Measurements from ENCODE around the gene ALS2CL.

ALS2CL gene

DNA sequence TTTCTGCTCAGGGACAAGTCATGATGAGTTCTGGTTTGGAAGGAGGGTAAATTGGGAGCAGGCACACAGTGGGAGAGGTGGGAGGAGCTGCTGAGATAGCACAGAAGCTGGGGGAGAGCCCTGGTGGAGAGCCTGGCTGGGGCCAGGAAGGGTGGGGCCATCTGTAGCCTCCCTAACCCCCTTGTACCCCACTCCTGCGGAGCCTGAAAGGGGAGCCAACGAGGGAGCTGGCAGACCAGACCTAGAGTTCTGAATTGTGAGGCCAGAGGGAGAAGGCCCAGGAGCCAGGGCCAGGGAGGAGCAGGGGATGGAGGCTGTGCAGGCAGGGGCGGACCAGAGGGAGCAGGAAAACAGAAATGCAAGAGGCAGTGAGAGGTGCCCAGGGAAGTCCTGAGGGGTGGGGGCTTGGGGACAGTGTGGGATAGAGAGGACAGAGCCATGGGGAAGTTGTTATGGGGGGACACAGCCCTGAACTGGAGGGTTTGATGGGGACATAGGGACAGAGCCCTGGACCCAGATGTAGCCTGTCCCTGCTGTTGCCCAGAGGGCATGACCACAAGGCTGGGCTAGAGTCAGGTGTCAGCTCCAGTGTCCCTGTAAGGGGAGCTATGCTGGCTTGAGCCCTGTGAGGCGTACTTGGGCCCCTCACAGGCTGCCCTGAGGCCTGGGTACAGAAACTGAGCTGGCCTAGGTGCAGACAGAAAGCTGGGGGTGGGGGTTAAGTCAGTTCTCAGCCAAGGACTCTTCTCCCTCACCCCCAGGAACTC lies 8.9 kb upstream of the ALS2CL start:
- no peak overlapping the region for H3K4me3 ChIP-seq (replicated peaks; ENCODE audit: low read depth, low read length)
- TF ChIP-seq, protein P1, sequence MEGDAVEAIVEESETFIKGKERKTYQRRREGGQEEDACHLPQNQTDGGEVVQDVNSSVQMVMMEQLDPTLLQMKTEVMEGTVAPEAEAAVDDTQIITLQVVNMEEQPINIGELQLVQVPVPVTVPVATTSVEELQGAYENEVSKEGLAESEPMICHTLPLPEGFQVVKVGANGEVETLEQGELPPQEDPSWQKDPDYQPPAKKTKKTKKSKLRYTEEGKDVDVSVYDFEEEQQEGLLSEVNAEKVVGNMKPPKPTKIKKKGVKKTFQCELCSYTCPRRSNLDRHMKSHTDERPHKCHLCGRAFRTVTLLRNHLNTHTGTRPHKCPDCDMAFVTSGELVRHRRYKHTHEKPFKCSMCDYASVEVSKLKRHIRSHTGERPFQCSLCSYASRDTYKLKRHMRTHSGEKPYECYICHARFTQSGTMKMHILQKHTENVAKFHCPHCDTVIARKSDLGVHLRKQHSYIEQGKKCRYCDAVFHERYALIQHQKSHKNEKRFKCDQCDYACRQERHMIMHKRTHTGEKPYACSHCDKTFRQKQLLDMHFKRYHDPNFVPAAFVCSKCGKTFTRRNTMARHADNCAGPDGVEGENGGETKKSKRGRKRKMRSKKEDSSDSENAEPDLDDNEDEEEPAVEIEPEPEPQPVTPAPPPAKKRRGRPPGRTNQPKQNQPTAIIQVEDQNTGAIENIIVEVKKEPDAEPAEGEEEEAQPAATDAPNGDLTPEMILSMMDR (IDR thresholded peaks at IDR 0.05; ENCODE audit: low read length, missing control alignments) = no peak
- DNase-seq (ENCODE audit: low read depth) = no peak

DNA sequence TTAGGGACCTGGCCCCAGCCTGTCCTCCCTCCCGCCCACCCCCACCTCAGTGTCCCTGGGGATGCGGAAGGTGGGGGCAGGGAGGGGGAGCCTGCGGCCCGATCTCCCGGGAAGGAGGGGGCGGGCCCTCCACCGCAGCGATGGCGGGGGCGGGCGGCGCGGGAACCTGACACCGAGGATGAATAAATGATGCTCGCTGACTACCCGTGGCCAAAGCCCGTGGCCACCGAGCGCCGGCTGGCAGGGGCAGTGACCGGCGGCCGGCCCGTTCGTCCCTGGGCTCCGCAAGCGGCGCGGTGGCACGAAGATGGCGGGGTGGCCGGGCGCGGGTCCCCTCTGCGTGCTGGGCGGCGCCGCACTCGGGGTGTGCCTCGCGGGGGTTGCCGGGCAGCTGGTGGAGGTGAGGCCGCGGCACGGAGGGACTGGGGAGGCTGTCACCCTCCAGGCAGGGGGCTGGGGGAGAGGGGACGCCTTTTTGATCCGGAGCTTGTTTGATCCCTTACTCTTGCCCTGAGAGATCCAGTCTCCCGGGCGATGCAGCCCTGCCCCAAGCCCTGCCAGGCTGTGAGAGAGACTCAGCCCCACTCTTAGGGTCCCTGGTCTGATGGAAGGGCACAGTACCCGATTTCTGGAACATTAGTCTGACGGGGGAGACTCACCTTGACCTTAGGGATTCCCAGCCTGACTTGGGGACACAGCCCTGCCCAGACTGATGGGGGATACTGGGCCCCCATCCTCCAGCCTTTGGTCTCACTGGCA lies 7.9 kb upstream of the ALS2CL start, which contains the start of gene TMIE:
Gene TMIE (plus strand): TSS at position 212 of the 759 bp plus-strand sequence. CDS start 96 bp downstream, at position 308.
- H3K4me3 ChIP-seq (replicated peaks; ENCODE audit: low read depth, low read length) = no peak within 1 kb of the TSS
- DNase-seq (ENCODE audit: low read depth) = no peak
- TF ChIP-seq, protein P1 (IDR thresholded peaks at IDR 0.05; ENCODE audit: low read length, missing control alignments) = no peak

DNA sequence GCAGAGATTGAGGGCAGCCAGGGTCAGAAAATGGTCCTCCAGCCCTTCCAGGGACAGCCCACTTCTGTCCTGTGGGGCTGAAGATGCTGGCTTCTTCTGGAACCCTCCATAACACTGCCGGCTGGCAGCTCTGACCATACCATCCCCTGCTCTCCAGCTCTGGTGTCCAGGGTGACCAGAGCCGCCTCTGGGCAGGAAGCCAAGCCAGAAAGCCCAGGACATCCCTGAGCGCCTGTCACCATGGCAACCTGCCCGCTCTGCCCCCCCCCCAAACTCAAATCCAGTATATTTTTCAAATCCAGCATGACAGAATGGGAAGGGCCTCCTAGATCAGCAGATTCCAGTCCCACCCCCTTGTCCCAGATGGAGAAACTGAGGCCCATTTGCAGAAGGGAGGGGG lies 7.3 kb upstream of the ALS2CL start:
- no peak for DNase-seq (ENCODE audit: low read depth)
- TF ChIP-seq, protein P1 (IDR thresholded peaks at IDR 0.05; ENCODE audit: low read length, missing control alignments) = no peak
- no peak overlapping the region for H3K4me3 ChIP-seq (replicated peaks; ENCODE audit: low read depth, low read length)

DNA sequence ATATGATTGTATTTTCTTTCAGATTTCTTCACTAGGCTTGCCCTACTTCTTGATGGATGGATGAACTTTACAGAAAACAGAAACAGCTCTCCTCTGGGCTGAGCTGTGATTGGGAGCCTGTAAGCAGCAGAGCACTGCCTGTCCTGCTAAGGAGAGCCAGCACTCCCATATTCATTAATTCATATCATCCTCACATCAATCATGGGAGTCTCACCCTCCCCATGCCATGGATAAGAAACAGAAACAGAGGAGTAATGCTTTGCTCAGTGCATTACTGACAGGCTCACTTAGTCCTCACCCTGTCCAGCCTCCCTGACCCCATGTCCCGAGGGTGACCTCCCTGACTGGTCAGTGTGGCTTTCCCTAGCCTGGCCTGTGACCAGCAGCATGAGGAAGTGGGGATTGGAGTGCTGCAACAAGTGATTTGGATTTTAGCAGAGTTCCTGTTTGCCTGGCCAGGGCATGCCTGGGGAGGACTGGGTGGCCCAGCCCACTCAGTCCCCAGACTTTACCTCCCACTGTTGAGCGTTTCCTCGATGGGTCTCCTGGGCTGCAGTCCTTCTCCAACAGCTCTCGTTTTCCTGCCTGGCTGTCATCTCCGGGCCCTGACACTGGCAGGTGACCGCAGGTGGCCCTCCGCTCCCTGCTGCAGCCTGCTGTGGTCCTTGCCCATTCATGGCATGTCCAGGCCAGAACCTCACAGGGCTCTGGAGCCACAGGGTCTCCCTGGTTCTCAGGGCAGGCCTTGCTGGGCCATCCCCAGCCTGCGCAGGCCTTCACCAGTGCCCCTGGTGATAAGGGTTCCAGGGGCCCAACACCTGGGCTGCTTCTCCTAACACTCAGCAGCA lies 6.4 kb upstream of the ALS2CL start:
- DNase-seq (ENCODE audit: low read depth) = no peak

DNA sequence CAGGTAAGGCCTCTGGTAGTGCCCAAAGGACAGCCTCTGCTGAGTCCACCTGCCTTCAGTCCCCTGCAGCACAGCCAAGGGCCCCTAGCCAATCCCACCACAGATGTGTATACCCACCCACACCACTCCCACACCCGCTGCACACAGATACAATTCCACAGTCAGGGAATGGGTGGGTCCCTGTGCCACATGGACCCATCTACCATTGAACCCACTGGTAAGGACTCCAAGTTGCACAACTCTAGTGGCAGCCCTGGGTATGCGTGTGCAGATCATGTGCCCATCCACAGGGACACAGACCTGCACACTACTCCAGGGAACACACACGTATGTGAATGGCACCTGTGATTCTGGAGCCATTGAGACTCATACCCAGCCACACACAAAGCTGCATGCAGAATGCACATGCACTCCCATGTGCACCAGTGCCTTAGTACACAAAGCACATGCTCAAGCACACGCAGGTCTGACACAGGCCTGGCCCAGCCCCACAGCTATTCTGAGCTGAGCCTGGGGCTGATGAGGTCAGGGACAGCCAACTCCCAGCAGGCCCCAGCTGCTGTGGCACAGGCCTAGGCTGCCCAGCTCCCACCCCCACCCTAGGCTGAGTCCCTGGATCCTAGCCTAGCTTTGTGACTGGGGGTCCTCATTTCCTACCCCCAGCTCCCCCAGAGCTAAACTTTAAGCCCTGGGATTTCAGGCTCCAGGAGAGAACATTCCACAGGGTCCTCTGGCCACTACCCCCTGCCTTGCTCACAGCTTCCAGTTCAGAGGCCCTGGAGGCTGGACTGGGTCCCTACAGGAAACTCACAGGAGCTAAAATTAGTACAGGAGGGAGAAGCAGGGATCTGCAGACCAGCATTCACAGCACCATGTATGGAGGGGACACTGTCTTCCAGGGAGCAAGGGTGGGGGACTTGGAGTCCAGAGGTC lies 2.7 kb upstream of the ALS2CL start:
- TF ChIP-seq, protein P1 (IDR thresholded peaks at IDR 0.05; ENCODE audit: low read length, missing control alignments) = no peak
- H3K4me3 ChIP-seq (replicated peaks; ENCODE audit: low read depth, low read length) = no peak overlapping the region
- no peak for DNase-seq (ENCODE audit: low read depth)

More for the DNA sequence above, 6.4 kb upstream of the ALS2CL start:
- TF ChIP-seq, protein P1 (IDR thresholded peaks at IDR 0.05; ENCODE audit: low read length, missing control alignments) = no peak
- no peak overlapping the region for H3K4me3 ChIP-seq (replicated peaks; ENCODE audit: low read depth, low read length)
